Measurements from ENCODE around the gene MDM2. TPM values are rescaled to one million over a fixed set of nuclear protein-coding genes. Genes with fewer than 3 reads are reported as not detected.

MDM2 gene
- total RNA-seq, 1 donor from 2014 or later = 75.9 TPM

DNA sequence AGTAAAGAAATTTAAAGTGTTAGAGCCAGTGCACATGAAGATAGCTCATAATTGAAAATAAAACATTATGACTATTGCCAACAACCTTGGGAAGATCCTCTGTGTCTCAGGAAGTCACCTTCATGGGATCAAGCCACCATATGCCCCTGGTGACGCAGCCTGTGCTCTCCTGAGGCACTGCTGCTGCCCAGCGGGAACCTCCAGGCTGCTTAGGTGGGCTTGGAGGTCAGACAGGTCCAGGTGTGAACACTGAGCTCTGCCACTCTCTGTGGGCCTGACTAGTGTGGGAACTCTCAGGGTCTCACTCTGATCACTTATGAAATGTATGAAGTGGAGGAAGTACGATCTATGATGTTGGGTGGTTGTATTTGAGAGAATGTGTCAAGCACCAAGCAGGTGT, 45.3 kb upstream of the MDM2 start:
- TF ChIP-seq POLR2A (IDR thresholded peaks at IDR 0.05) (no peak), POLR2AphosphoS5 (IDR thresholded peaks at IDR 0.05; ENCODE audit: insufficient read depth in 1 of 2, low read depth in 1 of 2) (no peak)
- TF ChIP-seq, protein P1, sequence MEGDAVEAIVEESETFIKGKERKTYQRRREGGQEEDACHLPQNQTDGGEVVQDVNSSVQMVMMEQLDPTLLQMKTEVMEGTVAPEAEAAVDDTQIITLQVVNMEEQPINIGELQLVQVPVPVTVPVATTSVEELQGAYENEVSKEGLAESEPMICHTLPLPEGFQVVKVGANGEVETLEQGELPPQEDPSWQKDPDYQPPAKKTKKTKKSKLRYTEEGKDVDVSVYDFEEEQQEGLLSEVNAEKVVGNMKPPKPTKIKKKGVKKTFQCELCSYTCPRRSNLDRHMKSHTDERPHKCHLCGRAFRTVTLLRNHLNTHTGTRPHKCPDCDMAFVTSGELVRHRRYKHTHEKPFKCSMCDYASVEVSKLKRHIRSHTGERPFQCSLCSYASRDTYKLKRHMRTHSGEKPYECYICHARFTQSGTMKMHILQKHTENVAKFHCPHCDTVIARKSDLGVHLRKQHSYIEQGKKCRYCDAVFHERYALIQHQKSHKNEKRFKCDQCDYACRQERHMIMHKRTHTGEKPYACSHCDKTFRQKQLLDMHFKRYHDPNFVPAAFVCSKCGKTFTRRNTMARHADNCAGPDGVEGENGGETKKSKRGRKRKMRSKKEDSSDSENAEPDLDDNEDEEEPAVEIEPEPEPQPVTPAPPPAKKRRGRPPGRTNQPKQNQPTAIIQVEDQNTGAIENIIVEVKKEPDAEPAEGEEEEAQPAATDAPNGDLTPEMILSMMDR (IDR thresholded peaks at IDR 0.05) = no peak
- intact Hi-C loops (cut with DNase I) = no loop called here
- Histone ChIP-seq H3K4me1 (no peaks in the 10 kb centered on the region), H3K27me3 (no peaks in the 10 kb centered on the region), H3K4me3 (no peak overlapping the region), H3K27ac (no peak overlapping the region), H3K9me3 (no peaks in the 10 kb centered on the region), H3K36me3 (peaks cover 0 to 37% of the 10 kb centered on the region in 2 donors)
- DNase-seq (ENCODE audit: extremely low spot score in 2 of 2) = no peak

DNA sequence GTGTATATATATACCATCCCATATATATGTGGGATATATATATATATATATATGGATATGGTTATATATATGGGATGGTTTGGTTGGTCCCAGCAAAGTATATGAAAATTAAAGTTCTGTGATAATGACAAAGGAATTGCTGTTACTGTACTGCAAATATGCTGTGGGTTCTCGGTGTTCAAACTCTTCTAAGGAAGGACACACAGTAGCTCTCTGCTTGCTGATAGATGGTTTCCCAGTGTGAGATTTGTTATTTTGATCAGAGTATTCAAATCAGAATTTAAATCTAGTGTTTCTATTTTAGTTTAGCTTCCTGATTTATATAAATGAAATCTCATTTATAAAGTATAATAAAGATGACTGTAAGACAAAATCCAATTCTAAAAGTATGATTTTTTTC, 42.3 kb upstream of the MDM2 start:
- no peaks in the 10 kb centered on the region for H3K27me3 ChIP-seq
- H3K4me1 ChIP-seq = no peaks in the 10 kb centered on the region
- TF ChIP-seq POLR2AphosphoS5 (IDR thresholded peaks at IDR 0.05; ENCODE audit: insufficient read depth in 1 of 2, low read depth in 1 of 2) (no peak), POLR2A (IDR thresholded peaks at IDR 0.05) (no peak)
- TF ChIP-seq, protein P1 (IDR thresholded peaks at IDR 0.05) = no peak
- intact Hi-C loops (cut with DNase I) = no loop called here
- no peak overlapping the region for H3K4me3 ChIP-seq
- H3K27ac ChIP-seq = no peak overlapping the region
- peaks cover 0 to 26% of the 10 kb centered on the region in 2 donors for H3K36me3 ChIP-seq
- no peaks in the 10 kb centered on the region for H3K9me3 ChIP-seq
- DNase-seq (ENCODE audit: extremely low spot score in 2 of 2) = no peak

DNA sequence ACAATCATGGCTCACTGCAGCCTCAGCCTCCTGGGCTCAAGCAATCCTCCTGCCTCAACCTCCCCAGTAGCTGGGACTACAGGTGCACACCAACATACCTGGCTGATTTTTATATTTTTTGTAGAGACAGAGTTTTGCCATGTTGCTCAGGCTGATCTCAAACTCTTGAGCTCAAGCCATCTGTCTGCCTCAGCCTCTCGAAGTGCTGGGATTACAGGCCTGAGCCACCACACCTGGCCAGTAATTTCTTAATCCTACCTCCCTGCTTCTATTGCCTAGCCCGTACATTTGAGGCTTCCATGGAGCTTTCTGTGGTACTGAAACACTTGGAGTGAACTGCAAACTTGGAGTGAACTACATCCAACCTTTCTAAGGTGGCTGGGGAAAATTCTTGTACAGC, 41.3 kb upstream of the MDM2 start:
- intact Hi-C loops (cut with DNase I) = no loop called here
- H3K4me1 ChIP-seq = no peaks in the 10 kb centered on the region
- H3K4me3 ChIP-seq = no peak overlapping the region
- no peaks in the 10 kb centered on the region for H3K27me3 ChIP-seq
- H3K36me3 ChIP-seq = peaks cover 0 to 26% of the 10 kb centered on the region in 2 donors
- TF ChIP-seq POLR2A (IDR thresholded peaks at IDR 0.05) (no peak), POLR2AphosphoS5 (IDR thresholded peaks at IDR 0.05; ENCODE audit: insufficient read depth in 1 of 2, low read depth in 1 of 2) (no peak)
- TF ChIP-seq, protein P1 (IDR thresholded peaks at IDR 0.05) = no peak
- no peaks in the 10 kb centered on the region for H3K9me3 ChIP-seq
- no peak overlapping the region for H3K27ac ChIP-seq
- no peak for DNase-seq (ENCODE audit: extremely low spot score in 2 of 2)

DNA sequence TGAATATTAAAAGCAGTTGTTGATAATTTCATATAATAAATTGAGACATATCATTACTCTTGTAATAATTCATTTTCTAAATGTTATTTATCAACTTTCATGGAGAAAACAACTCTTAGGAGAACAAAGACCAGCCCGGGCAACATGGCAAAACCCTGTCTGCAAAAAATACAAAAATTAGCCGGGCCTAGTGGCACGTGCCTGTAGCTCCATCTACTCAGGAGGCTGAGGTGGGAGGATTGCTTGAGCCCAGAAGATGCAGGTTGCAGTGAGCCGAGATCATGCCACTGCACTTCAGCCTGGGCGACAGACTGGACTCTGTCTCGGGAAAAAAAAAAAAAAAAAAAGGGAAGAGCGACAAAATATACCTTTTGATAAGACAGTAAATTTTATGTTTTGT, 40.8 kb upstream of the MDM2 start:
- no peak for DNase-seq (ENCODE audit: extremely low spot score in 2 of 2)
- Histone ChIP-seq H3K4me1 (no peaks in the 10 kb centered on the region), H3K27ac (no peak overlapping the region), H3K36me3 (peaks cover 0 to 22% of the 10 kb centered on the region in 2 donors), H3K27me3 (no peaks in the 10 kb centered on the region), H3K4me3 (no peak overlapping the region), H3K9me3 (no peaks in the 10 kb centered on the region)
- intact Hi-C loops (cut with DNase I) = no loop called here
- TF ChIP-seq POLR2A (IDR thresholded peaks at IDR 0.05) (no peak), POLR2AphosphoS5 (IDR thresholded peaks at IDR 0.05; ENCODE audit: insufficient read depth in 1 of 2, low read depth in 1 of 2) (no peak)
- TF ChIP-seq, protein P1 (IDR thresholded peaks at IDR 0.05) = no peak

DNA sequence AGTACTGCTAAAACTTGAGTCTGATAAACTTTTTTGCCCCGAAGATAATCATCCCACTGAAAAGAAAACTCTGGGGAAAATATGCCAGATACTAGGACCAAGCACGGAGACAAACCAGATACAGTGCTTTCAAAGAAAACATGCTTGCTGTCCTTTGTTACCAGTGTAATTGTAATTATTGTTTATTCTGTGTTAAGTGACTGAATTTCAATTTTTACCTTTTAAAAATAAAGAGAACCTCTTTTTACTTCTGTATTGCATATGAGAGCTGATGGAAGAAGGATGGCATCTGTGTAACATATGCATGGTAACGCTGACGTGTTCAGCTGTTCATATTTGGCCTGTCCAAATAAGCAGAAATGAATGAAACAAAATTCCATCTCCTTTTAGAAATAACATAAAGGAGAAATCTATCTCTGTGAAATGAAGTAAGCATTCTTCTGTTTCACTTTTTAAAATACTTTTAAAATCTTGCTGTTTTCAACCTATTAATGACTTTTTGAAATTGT, 39.5 kb upstream of the MDM2 start:
- Histone ChIP-seq H3K27ac (no peak overlapping the region), H3K9me3 (no peaks in the 10 kb centered on the region), H3K4me1 (no peaks in the 10 kb centered on the region), H3K27me3 (no peaks in the 10 kb centered on the region), H3K4me3 (no peak overlapping the region), H3K36me3 (peaks cover 0 to 12% of the 10 kb centered on the region in 2 donors)
- intact Hi-C loops (cut with DNase I) = no loop called here
- TF ChIP-seq, protein P1 (IDR thresholded peaks at IDR 0.05) = no peak
- TF ChIP-seq POLR2A (IDR thresholded peaks at IDR 0.05) (no peak), POLR2AphosphoS5 (IDR thresholded peaks at IDR 0.05; ENCODE audit: insufficient read depth in 1 of 2, low read depth in 1 of 2) (no peak)
- DNase-seq (ENCODE audit: extremely low spot score in 2 of 2) = no peak

Measured in vagina (tissue), 2 donors.